Sigmoid colon (tissue), 4 donors: Measurements from ENCODE around the gene EEF1A1.
"Not testable (repeated sequence)": the region's sequence is repeated elsewhere in the genome, so short reads cannot be mapped to it uniquely, and the experiment has no call there.

Experiments
- EP300 ChIP-seq, 4 donors: sonication (generic); formaldehyde crosslinking; IDR thresholded peaks; one replicate each; pipeline ENCODE4 v1.6.1; 2017; ENCODE audit warnings: antibody characterized with exemption in 4 of 4
- POLR2A ChIP-seq, 2 donors: fragments of 450-650 bp; IDR thresholded peaks; one replicate each; pipeline ENCODE4 v1.6.1; 2016; ENCODE audit warnings: antibody characterized with exemption in 2 of 2, mild to moderate bottlenecking in 2 of 2, moderate library complexity in 2 of 2
- POLR2AphosphoS5 ChIP-seq, 4 donors: sonication (generic); formaldehyde crosslinking; IDR thresholded peaks; one replicate each; pipeline ENCODE4 v1.6.1; 2017; ENCODE audit warnings: antibody characterized with exemption in 4 of 4
- TF ChIP-seq, protein P1 (sequence below), 4 experiments: fragments of 450-650 bp in 3 of 4; fragments of 200-600 bp in 1 of 4; IDR thresholded peaks; one replicate each; pipeline ENCODE4 v1.5.1; 2016 to 2019; ENCODE audit warnings: antibody characterized with exemption in 4 of 4, mild to moderate bottlenecking in 3 of 4, moderate library complexity in 2 of 4

DNA sequence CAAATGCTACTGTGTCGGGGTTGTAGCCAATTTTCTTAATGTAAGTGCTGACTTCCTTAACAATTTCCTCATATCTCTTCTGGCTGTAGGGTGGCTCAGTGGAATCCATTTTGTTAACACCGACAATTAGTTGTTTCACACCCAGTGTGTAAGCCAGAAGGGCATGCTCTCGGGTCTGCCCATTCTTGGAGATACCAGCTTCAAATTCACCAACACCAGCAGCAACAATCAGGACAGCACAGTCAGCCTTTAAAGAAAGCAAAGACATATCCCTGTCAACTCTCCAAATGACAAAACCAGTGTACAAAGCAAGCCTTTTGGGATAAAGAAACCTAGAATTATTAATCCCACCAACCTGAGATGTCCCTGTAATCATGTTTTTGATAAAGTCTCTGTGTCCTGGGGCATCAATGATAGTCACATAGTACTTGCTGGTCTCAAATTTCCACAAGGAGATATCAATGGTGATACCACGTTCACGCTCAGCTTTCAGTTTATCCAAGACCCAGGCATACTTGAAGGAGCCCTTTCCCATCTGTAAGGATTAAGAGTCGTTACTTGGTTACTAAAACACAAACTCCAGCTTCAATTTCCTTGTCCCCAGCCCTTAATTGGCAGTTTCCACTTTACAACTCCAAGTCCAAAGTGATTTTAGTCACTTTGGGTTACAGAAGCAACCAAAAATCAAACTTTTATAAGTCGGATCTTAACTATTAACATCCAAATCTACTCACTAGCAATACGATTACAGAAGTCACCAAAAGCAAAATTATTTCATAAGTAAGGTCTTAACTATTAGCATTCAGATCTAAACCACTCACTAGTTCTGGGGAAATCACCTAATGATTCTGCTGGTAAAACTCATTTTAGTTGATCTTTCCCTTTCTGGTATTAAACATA lies 1.6 kb downstream of the EEF1A1 start:
- TF ChIP-seq, protein P1, sequence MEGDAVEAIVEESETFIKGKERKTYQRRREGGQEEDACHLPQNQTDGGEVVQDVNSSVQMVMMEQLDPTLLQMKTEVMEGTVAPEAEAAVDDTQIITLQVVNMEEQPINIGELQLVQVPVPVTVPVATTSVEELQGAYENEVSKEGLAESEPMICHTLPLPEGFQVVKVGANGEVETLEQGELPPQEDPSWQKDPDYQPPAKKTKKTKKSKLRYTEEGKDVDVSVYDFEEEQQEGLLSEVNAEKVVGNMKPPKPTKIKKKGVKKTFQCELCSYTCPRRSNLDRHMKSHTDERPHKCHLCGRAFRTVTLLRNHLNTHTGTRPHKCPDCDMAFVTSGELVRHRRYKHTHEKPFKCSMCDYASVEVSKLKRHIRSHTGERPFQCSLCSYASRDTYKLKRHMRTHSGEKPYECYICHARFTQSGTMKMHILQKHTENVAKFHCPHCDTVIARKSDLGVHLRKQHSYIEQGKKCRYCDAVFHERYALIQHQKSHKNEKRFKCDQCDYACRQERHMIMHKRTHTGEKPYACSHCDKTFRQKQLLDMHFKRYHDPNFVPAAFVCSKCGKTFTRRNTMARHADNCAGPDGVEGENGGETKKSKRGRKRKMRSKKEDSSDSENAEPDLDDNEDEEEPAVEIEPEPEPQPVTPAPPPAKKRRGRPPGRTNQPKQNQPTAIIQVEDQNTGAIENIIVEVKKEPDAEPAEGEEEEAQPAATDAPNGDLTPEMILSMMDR (IDR thresholded peaks at IDR 0.05) = not testable (repeated sequence)
- TF ChIP-seq EP300, POLR2A, POLR2AphosphoS5 (IDR thresholded peaks at IDR 0.05): not testable (repeated sequence)
